GM12891 (cell line): ENCODE results near the gene FRMD5.

Source experiments
- POLR2A ChIP-seq: IDR thresholded peaks from 2 replicates; pipeline ENCODE4 v1.6.1; 2011; ENCODE audit warnings: low read depth, low read length, control low read depth
- POLR2AphosphoS5 ChIP-seq: IDR thresholded peaks from 2 replicates; pipeline ENCODE4 v1.6.1; 2011; ENCODE audit warnings: low read depth, low read length, control low read depth
- SPI1 ChIP-seq: IDR thresholded peaks from 2 replicates; pipeline ENCODE4 v1.6.1; 2011; ENCODE audit warnings: low read depth, low read length, control low read depth

DNA sequence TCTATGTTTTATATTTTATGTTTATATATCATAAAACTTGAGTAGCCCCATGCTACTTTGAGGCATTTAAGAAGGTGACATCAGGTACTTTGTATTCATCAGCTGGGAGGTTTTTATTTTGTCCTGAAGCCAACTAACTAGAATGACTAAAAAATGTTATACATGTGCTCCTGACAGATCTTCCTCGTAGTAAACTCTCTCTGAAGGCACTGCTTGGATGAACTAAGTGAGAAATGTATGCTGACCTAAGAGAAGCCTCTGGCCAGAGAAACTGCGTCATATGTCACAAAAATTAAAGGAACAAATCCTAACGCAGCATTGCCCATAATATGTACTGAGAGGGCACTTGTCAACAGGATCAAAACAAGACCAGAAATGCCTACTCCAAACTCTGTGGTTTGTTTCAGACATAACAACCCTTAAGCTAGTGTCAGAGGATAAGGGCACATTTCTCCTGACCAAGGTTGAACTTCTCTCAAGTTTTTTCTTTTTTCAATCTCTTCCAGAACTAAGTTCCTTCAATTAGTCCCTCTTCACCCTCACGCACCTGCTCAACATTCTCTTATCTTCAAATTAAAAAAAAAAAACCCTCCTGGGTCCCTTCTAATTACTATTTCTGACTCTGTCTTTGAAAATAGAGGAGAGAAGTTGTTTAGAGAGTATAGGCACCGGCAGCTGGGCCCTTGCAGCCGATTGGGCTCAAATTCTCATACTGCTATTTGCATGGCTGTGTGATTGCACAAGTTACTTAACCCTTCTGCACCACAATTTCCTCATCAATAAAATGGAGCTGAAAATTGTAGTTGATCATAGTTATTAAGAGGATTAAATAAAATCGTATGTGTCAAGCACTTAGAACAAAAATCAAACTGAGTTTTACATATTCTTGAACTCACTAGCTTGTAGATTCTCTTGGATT is 159.0 kb downstream of the FRMD5 start:
- TF ChIP-seq POLR2AphosphoS5 (no peak), SPI1 (no peak), POLR2A (no peak)
